K562 (cell line): ENCODE measurements around the gene KCNQ5. TPM values are rescaled to one million over a fixed set of nuclear protein-coding genes. Genes with fewer than 3 reads are reported as not detected.

Experiments
- ARHGAP35 ChIP-seq: fragments of 450-650 bp; IDR thresholded peaks from 2 replicates; pipeline ENCODE4 v1.6.1; 2018; ENCODE audit not compliant: partially characterized antibody
- CHAMP1 ChIP-seq: fragments of 450-650 bp; IDR thresholded peaks from 2 replicates; pipeline ENCODE4 v1.6.1; 2016; ENCODE audit warnings: mild to moderate bottlenecking
- CHD1 ChIP-seq: fragments of 200-600 bp; sonication (generic); IDR thresholded peaks from one replicate; pipeline ENCODE4 v1.6.1; 2012; ENCODE audit warnings: mild to moderate bottlenecking, moderate library complexity, low read length, inconsistent platforms
- HDAC3 ChIP-seq: fragments of 450-650 bp; IDR thresholded peaks from 2 replicates; pipeline ENCODE4 v1.6.1; 2018; ENCODE audit warnings: borderline replicate concordance, mild to moderate bottlenecking, moderate library complexity; ENCODE audit not compliant: partially characterized antibody
- HMG20A ChIP-seq: fragments of 450-650 bp; formaldehyde crosslinking; conservative IDR thresholded peaks from 2 replicates; pipeline ENCODE4 v1.4.0; 2020; ENCODE audit warnings: mild to moderate bottlenecking, mixed read lengths
- PTTG1 ChIP-seq: fragments of 450-650 bp; IDR thresholded peaks from 2 replicates; pipeline ENCODE4 v1.6.1; 2016; ENCODE audit warnings: low read depth, mild to moderate bottlenecking, missing genetic modification characterization, missing compliant biosample characterization
- RREB1 ChIP-seq: fragments of 250-450 bp; sonication (Bioruptor Pico); IDR thresholded peaks from 2 replicates; pipeline ENCODE4 v1.4.0; 2020
- SFPQ ChIP-seq: fragments of 200-400 bp; formaldehyde crosslinking; IDR thresholded peaks from 2 replicates; pipeline ENCODE4 v1.6.1; 2017; ENCODE audit warnings: mild to moderate bottlenecking, low read depth, low read length, moderate library complexity
- TEAD1 ChIP-seq, 2 experiments: fragments of 450-650 bp in 1 of 2; sonication (generic) in 1 of 2; formaldehyde crosslinking; IDR thresholded peaks; 2 replicates each; pipeline versions ENCODE4 v1.4.0 to v1.8.0; 2020 to 2022; ENCODE audit warnings: mild to moderate bottlenecking in 2 of 2, missing genetic modification reagents in 1 of 2
- TEAD4 ChIP-seq, 2 experiments: sonication (generic) in 1 of 2; formaldehyde crosslinking in 1 of 2; IDR thresholded peaks; 2 replicates each; pipeline versions ENCODE4 v1.6.1 to v1.8.0; 2012 to 2022; ENCODE audit warnings: borderline replicate concordance in 1 of 2, inconsistent platforms in 1 of 2, low read length in 1 of 2, mild to moderate bottlenecking in 1 of 2, missing genetic modification reagents in 1 of 2
- TSHZ1 ChIP-seq: fragments of 250-450 bp; sonication (Bioruptor Pico); IDR thresholded peaks from 2 replicates; pipeline ENCODE4 v1.4.0; 2020; ENCODE audit warnings: mild to moderate bottlenecking, moderate library complexity
- polyA plus RNA-seq, 8 experiments: library from polyadenylated mRNA; depleted of rRNA in 4 of 8; stranded (reverse) in 5 of 8; unstranded in 3 of 8; fragments of >200 nt; fragmentation: Nextera tagmentation in 2 of 8; fragmentation: Illumina TruSeq in 1 of 8; extraction: Ambion mirVana in 2 of 8; extraction: Trizol in 1 of 8; gene quantifications; 2 replicates each; pipeline versions ENCODE4 v1.2.1 to v1.2.3, GENCODE V29; 2011 to 2014; ENCODE audit warnings: inconsistent platforms in 1 of 8, missing spikeins in 1 of 8
- total RNA-seq, 7 experiments: library from RNA; depleted of rRNA in 6 of 7; stranded (reverse); fragments of >200 nt in 6 of 7; fragmentation: Illumina TruSeq in 2 of 7; extraction: Trizol in 2 of 7; gene quantifications; 2 replicates each; pipeline versions ENCODE4 v1.2.1 to v1.2.3, GENCODE V29; 2011 to 2021; ENCODE audit warnings: low replicate concordance in 1 of 7

The KCNQ5 gene
- total and polyA plus RNA-seq, 9 of the 15 experiments (the other 6 are each of a cell fraction or from before 2014, with no cell fraction given): 0.31 to 5.9 (median 2.6) TPM

- TF ChIP-seq CHAMP1 (no peak), HMG20A (no peak), TEAD4 (IDR thresholded peaks at IDR 0.05; ENCODE audit: low read length) (no peak), TEAD4 (CRISPR knock-in tag; IDR thresholded peaks at IDR 0.05; ENCODE audit: borderline replicate concordance) (no peak), CHD1 (no peak), SFPQ (no peak), ARHGAP35 (no peak), TSHZ1 (CRISPR knock-in tag) (no peak), PTTG1 (tag) (no peak), HDAC3 (no peak), RREB1 (no peak), TEAD1 (CRISPR knock-in tag; IDR thresholded peaks at IDR 0.05) (no peak)
These were observed 166.3 kb downstream of the KCNQ5 start (continued) for GRCh38 chr6:72788188-72788587.
